ENCODE data around the gene RPTOR.
A peak's percentile ranks its signal among the peaks of the same experiment; 100 is the strongest.

RPTOR gene

DNA sequence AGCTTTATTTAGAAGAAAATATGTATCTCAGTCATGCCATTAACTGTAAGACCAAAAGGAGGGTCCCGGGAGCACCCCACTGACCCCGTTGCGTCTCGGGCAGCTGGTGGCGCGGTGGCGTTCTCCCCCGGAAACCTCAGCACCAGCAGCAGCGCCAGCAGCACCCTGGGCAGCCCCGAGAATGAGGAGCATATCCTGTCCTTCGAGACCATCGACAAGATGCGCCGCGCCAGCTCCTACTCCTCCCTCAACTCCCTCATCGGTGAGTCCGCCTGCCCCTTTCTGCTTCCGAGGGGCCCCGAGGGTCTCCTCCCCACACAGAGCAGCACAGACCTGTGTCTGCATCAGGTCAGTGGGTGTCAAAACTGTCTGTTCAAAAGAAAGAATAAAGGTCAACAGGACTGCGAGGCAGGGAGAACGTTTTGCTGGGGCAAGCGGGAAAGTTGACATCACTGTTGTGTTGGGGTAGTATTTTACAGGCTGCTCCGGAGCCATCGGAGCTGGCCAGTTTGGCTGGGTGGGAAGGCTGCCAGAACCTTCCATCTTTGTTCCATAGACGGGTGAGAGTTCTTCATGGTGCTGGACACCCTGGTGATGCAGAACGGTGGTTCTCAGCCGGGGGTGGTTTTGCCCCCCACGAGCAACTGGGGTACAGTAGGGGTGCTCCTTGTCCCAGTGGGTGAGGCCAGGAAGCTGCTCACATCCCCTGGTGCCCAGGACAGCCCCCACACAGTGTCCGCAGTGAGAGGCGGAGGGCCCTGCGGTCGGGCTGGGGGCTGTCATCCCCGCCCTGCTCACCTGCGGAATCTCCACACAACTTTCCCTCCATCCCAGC is 349.2 kb downstream of the RPTOR start:
- DNase-seq (ENCODE audit: low spot score): no peak

DNA sequence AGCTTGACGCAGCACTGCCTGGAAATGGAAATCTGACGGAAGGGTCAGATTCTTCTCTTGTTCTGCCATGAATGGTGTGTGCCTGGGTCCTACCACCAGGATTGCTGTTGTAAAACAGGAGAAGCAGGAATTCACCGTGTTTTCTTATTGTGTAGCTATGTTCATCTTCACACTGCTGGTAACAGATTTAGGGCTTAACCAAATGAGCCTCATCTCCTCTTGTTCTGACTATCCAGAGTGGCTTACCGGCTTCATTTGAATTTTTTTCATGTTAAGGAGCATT is 349.7 kb downstream of the RPTOR start:
- DNase-seq (ENCODE audit: low spot score): no peak

DNA sequence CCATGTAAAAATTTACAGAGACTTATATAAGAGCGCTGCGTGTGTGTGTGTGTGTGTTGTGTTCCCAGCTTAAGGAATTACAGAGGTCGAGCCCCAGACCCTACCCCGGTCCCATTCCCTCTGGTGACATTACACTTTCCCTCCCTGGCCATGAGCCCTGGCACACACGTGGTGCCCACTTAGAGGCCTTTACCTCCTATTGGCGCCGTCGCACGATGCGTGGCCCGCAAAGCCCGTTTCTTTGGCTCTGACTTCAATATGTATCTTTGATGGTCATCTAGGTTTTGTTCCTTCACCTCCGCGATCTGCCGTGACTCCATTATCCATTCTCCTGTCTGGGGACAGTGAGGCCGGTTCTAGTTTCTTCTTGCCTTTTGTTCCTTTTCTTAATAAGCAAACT is 350.1 kb downstream of the RPTOR start:
- DNase-seq (ENCODE audit: low spot score): no peak

DNA sequence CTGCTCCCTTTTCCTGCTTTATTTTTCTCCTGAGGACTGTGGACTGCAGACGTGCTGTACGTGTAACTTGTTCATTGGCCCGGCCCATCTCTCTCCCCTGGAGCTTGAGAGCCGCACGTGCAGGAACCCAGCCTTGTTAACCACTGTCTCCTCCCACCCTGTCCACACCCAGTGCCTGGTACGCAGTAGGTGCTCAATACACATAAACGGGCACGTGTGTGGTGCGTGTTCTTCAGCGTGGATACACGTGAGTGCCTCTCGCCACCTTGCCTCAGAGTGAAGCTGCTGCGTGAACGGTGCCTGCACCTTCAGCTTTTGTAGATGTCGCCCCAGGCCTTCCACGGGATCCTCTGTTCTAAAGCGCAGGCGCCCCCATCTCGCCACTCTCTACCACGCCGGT is 350.7 kb downstream of the RPTOR start:
- no peak for DNase-seq (ENCODE audit: low spot score)

DNA sequence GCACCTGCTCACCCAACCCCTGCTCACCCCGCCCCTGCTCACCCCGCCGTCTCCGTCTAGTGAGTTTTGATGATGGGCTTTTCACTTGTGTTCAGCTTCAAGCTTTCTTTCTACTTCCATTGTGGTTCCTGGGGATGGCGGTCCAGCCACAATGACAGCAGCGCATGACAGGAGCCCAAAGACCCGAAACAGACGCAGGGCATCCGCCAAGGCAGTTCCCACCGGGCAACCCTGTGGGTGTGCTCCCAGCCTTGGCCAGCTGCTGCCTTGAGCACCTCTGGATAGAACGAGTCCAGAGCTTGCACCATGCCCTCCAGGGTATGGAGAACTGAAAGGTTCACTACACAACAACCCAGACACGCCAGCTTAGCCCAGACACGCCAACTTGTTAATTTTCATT is 354.1 kb downstream of the RPTOR start:
- DNase-seq (ENCODE audit: low spot score): no peak

DNA sequence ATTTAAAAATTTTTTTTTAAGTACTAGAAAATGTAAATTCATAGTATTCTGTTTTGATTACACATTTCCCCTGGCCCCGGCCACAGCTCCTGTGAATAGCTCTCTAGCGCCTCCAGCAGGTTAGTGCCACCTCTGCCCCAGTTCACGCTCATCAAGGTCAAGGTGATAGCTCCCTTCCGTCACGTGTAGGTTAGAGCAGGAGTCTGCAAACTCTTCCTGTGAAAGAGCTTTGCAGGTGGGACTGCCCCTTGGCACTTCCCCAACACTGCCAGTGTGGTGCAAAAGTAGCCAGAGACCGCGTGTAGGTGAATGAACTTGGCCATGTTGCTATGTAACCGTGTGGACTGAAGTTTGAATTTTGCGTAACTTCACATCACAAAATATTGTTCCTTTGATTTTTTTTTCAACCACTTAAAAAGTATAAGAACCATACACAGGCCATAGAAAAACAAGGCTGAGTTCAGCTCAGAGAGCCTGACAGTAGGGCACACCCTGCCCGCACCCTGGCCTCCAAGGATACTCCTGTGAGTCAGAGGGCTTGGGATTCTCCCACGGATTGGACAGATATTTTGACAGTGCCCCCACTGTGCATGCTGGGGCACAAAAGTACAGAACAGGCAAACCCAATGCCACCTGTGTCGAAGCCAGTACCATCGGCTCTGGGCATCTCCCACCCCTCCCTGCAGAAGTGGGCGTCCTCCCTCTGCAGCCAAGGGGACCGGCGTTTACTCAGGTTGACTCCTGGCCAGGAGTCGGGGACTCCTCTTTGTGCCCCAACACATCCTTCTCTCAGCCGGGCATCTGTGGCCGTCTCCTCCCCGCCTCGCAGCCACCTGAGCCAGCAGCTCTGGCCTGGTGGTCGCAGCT is 355.0 kb downstream of the RPTOR start:
- DNase-seq (ENCODE audit: low spot score): peak; percentile 39

DNA sequence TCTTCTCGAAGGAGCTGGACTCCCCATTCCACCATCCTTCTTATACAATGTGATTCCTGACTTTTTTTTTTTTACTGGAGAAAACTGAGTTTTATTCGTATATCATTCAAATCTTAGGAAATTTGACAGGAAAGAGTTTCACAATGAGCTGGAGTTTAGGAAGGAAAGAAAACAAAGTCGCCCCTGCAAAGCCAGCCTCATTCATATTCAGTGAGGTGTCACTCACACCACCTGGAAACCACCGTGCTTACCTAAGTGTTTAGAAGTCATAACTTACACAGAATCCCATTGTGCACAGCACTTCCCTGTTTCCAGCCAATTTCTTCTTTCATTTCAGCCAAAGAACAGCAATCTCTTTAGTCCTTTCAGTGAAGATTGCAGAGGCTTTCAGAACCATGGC is 356.7 kb downstream of the RPTOR start:
- DNase-seq (ENCODE audit: low spot score): no peak

DNA sequence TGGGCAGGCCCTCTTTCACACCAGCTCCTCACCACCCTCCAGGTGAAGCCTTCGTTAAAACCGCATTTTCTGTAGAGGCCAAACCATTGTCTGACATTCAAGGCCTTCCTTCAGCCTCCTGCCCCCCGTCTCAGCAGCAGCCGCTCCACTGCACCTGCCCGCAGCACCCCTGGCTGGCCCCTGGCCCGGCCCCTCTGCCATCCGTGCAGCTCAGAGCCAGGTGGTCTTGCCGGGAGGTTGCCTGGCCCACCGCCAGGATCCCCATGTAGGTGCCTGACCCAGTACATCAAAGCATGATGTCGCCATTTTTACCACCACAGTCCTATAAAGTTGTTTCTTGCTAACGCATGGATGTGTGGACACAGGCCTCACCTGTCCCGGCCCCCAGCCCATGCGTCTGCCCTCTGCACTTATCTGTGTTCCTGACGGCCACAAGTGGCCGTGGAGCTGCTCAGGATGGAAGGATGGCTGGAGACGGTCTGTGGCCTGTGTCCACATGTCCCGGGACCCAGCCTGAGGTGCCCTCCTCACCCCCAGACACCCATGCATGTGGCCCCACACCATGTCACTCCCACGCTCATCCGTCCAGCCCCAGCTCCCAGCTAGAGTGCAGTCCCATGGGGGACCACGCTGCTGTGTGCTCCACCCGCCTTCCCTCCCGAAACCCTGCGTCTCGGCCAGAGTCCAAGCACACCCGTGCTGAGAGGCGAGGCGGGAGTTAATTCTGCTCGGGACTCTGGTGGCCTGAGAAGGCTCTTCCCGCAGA is 357.7 kb downstream of the RPTOR start:
- DNase-seq (ENCODE audit: low spot score): no peak

DNA sequence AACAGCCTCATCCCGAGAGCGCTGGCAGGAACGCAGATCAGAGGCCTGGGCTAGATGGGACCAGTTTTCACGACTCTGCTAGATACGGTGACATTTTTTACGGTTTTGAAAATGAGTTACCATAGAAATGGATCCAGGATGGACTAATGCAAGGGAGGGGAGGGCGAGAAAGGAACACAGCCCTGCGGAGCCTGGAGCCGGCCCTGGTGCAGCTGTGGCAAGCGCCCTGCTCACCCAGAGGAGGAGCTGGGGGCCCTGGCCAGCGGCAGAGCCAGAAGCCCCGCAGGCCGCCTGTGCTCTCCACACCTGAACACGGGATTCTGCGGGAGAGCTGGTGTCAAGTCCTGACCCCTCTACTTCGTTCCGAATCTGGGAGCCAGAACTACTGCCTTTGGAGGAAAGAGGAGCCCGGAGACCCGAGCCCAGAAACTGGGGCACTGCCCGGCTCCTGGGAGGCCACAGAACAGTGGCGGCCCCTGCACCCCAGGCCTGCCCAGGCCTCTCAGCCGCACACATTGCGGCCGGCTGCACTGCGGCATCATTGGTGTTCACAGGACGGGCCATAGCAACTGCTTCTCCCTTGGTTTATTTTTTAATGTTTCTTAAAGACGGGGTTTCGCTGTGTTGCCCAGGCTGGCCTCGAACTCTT is 358.4 kb downstream of the RPTOR start:
- no peak for DNase-seq (ENCODE audit: low spot score)

DNA sequence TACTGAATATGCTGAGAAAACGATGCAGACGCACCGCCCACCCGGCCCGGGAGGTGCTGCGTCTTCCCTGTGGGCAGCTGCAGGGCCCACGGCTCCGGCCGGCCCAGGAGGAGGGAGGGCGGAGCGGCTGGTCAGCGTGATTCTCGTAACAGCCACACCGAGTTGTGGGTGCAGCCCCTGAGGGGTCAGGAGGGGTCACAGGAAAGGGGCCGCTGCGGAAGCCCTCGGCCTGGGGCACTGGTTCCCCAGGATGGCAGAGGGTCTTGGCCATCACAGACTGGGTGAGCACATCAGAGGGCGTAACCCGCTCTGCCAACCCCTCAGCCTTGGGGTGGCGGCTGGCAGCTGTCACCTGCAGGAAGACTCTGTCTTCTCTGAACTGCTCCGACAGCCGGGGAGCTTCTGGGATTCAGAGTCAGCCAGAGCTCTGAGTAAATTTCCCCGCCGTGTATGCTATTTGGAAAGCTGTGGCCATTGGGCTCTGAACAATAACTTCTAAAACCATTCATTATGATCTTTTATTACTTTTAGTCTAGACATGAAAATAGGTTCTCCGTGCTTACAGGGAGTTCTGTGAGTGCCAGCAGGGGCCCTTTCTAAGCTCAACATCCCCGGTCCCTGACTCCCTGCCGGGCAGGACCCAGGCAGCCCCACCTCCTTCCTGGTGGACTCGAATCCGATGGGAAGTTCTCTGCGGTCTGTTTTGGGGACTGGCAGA is 359.6 kb downstream of the RPTOR start:
- no peak for DNase-seq (ENCODE audit: low spot score)

DNA sequence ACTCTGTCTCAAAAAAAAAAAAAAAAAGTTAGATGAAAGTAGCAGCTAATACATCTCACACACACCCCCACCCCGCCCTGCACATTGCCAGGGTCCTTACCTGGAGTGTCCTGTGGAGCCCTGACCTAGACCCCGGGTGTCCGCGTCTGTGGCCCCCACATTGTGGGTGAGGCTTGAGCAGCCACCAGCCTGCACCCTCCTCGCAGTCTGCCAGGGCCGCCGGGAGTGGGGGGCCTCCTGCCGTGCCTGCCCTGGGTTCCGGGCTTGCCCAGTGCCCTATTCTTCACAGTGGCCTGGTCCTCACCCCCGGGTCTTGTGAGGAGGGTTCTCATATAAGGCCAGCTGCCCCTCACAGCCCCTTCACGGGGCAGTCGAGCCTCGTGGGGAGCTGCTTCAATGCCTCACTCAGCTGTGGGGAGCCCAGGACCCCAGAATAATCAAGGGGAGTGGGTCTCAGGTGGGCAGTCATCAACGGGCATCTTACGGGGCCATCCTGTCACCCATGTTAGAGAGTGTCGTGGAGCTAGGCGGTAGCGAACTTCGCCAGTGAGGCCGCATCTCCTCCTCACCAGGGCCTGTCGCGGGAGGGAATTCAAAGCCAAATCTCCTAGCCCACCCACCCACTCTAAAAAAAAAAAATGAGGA is 361.1 kb downstream of the RPTOR start:
- DNase-seq (ENCODE audit: low spot score): no peak

DNA sequence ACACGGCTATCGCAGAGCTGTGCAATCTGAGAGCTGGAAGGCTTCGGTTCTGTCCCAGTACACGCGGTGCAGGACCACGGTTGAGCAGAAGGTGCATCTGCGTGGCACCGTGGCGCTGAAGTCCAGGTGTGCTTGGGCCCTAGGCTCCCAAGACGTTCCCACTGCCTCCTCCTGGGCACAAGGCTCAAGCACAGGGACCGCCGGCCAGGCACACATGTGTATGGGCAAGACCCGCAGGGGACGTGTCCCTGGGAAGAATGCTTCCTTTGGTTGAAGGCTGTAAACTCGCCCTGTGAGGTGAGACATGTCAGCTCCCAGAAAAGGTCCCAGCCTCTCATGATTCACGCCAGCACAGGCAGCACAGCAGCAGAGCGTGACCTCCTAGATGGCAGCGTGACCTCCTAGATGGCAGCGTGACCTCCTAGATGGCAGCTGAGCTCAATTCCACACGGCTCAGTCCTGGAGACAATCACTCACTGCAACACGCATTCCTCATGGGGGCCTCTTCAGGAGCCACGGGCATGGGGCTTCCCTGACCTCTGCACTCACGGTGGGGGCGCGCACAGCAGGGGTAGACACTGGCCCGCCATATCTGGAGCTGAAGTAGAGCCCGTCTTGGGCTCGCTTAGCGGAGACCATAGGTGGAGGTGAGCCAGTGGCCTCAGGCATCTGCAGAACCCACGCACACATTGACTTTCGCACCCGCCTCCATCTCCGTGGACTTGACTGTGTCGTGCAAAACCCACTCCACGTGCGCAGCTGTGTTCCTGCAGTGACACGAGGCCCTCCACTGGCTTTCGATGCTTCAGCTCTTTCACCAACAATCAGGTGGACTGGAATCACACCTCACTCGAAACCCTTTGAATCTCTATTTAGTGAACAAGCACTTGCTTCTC is 362.0 kb downstream of the RPTOR start:
- no peak for DNase-seq (ENCODE audit: low spot score)

DNA sequence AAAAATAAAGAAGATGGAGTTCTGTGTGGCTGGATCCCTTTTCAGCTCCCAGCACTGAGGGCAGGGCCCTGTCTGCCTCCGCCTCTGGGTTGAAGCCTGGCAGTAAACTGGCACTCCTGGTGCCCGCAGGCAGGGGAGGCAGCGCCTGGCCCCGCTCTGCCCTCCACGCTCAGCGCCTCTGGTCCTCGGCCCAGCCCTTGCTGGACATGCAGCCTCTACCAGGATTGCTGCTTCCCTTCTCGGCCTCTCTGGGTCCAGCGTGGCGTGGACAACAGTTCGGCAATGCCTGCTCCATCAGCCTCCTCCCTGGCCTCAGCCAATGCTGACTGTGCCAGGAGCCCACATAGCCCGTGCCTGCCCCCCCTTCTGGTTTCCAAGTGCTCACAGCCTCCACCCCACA is 362.6 kb downstream of the RPTOR start:
- no peak for DNase-seq (ENCODE audit: low spot score)

DNA sequence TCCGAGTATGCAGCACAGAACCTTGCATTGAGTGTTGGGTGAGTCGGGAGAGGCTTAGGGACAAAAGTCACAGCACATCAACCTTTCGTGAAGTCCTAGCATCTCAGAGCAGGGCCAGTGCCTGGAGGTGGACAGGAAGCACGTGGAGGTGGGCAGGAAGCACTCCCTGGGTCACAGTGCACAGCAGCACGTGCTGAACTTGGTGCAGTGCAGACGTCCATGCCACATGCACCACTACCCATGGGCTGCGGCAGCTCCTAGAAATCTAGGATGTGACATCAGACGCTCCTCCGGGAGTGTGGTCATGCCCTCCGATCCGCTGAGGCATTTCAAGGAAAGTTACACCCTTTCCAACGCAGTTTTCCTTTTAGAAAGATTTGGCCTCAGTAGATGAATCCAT is 363.6 kb downstream of the RPTOR start:
- no peak for DNase-seq (ENCODE audit: low spot score)

DNA sequence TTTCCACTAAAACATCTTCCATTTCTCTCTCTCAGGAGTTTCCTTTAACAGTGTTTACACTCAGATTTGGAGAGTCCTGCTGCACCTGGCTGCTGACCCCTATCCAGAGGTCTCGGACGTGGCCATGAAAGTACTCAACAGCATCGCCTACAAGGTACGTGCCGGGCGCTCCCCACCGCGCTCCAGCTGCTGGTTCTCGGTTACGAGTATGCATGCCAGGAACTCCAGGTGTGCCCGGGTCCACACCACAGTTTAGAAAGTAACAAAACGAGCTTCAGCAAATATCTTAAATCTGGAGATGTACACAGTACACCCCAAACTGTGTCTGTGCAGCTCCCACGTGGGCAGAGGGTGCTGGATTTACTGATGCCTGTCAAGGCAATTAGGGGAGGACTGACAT is 364.1 kb downstream of the RPTOR start:
- no peak for DNase-seq (ENCODE audit: low spot score)

DNA sequence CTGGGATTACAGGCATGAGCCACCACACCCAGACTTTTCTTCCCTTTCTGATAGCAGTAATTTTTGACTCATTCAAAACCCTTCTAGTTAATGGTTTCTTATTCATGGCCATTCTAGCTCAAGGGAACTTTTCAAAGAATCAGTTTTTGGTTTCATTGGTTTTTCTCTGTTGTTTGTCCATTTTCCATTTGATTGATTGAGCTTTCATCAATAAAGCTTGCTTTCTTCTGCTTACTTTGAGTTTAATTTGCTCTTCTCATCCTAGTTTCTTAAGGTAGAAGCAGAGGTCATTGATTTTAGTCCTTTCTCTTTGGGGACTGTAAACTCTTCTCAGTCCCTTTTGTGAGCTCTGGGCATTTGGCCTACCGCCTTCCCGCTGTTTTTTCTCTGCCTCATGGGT is 365.0 kb downstream of the RPTOR start:
- no peak for DNase-seq (ENCODE audit: low spot score)

DNA sequence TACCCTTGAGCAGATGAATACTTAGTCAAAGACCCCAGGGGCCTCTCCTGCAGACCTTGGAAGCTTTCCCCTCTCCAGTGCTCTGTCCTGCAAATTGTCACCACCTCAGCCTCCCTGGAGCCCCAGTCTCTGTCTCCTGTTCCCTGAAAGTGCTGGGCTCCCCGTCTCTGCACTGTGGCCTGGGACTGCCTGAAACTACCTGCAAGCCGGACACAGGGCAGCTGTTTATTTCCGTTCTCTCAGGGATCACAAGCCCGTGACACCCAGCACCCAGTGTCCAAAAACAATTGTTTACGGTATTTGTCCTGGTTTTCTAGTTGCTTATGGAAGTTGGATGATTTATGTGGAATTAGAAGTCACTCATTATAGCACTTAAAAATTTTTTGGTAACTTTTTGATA is 365.4 kb downstream of the RPTOR start:
- no peak for DNase-seq (ENCODE audit: low spot score)

DNA sequence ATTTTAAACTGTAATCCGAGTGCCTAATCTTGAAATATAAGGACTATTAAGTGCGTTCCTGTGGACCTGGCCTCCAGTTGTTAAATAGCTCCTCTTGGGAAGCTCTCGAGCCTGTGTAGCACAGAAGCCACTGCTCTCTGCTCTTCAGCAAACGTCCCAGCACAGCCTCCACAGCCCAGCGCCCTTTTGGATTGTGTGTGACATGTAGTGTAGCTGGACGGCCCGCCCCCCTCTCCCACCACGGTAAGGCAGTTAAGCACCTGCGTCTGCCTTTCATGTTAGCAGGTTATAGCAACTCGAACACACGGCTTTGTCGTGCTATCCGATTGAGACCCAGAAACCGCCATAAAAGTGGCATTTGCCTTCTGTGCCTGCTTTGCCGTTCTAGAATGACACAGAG is 367.8 kb downstream of the RPTOR start:
- no peak for DNase-seq (ENCODE audit: low spot score)

DNA sequence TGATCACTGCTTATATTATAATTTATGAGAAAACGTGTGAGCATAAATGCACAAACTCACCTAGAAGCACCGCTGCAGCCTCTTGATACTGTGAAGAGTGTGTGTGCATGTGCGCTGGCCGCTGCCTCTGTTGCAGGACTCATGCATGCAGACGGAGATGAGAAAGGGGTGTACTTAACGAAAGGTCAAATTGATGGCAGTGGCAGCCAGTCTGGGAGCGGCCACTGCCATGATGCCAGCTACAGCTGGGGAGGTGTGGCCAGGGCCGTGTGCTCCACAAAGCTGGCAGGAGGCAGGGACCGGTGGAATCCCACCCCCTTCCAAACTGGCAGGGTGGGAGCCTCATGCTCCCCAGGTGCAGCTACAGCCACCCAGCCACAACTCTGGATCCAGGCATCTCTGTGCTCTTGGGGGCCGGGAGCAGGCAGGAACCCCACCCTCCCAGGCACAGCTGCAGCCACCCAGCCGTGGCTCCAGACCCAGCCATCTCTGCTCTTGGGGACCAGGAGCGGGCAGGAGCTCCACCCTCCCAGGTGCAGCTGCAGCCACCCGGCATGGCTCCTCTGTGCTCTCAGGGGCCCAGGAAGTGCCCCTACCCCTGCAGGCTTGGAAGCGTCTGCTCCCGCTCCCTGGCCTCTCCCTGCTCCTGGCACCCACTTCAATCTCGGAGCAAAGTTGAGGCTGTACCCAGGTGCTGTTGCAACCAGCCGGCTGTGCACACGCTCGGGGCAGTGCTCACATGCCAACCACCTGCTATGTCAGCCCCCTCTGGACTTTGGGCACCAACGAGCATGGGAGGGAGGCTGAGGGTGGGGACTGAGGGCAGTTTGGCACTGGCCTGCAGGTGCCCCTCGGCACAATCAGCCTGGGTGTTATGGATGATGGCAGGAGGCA is 369.5 kb downstream of the RPTOR start:
- DNase-seq (ENCODE audit: low spot score): no peak

All from hematopoietic multipotent progenitor cell treated with erythropoietin and hydrocortisone succinate and interleukin-3 and kit ligand, for 15 days (in vitro differentiated cells).